Measurements from ENCODE around the gene CSPG4. TPM values are rescaled to one million over a fixed set of nuclear protein-coding genes. Genes with fewer than 3 reads are reported as not detected.
A peak's percentile ranks its signal among the peaks of the same experiment; 100 is the strongest.

CSPG4 gene
- total and polyA plus RNA-seq, 10 of the 15 experiments (the other 5 are each of a cell fraction or from before 2014, with no cell fraction given) = 0.02 to 2.2 (median 0.76) TPM

- TF ChIP-seq PKNOX1 (IDR thresholded peaks at IDR 0.05) (no peak), E2F4 (IDR thresholded peaks at IDR 0.05; ENCODE audit: low read depth, low read length) (peak; percentile 35; the same call in 1 of the 2 replicates), KAT2A (conservative IDR thresholded peaks at IDR 0.05; ENCODE audit: control insufficient read depth, low read depth, low read length) (no peak), SREBF2 (IDR thresholded peaks at IDR 0.05; ENCODE audit: low read length) (no peak), E4F1 (IDR thresholded peaks at IDR 0.05; ENCODE audit: borderline replicate concordance, partially characterized antibody) (no peak), HDAC6 (IDR thresholded peaks at IDR 0.05; ENCODE audit: unreplicated experiment) (no peak), RAD51 (IDR thresholded peaks at IDR 0.05) (peak; percentile 72), CBX3 (IDR thresholded peaks at IDR 0.05; ENCODE audit: borderline replicate concordance, low read depth) (no peak), YBX1 (IDR thresholded peaks at IDR 0.05) (no peak), NR2C2 (IDR thresholded peaks at IDR 0.05; ENCODE audit: borderline replicate concordance, control insufficient read depth, insufficient read length, low read depth) (no peak), SRF (IDR thresholded peaks at IDR 0.05; ENCODE audit: low read depth in 2 of 2, low read length in 2 of 2) (no peak), POLR2A (IDR thresholded peaks at IDR 0.05; ENCODE audit: low read depth, low read length) (peak; percentile 54; the same call in 1 of the 2 replicates), MLLT1 (IDR thresholded peaks at IDR 0.05) (no peak; the same call in 1 of the 2 replicates), GATAD2B (conservative IDR thresholded peaks at IDR 0.05; ENCODE audit: low read depth) (0 out of 2 replicates have a peak, but pooled peaks have one; percentile 17), TARDBP (IDR thresholded peaks at IDR 0.05; ENCODE audit: borderline replicate concordance) (no peak), TCF12 (IDR thresholded peaks at IDR 0.05; ENCODE audit: low read depth, low read length) (no peak), BHLHE40 (IDR thresholded peaks at IDR 0.05; ENCODE audit: borderline replicate concordance in 1 of 2, low read depth in 2 of 2, low read length in 1 of 2) (peak in 1 of 2 experiments; percentile 87; a peak in 2 of 4 replicates)
- TF ChIP-seq, protein P1, sequence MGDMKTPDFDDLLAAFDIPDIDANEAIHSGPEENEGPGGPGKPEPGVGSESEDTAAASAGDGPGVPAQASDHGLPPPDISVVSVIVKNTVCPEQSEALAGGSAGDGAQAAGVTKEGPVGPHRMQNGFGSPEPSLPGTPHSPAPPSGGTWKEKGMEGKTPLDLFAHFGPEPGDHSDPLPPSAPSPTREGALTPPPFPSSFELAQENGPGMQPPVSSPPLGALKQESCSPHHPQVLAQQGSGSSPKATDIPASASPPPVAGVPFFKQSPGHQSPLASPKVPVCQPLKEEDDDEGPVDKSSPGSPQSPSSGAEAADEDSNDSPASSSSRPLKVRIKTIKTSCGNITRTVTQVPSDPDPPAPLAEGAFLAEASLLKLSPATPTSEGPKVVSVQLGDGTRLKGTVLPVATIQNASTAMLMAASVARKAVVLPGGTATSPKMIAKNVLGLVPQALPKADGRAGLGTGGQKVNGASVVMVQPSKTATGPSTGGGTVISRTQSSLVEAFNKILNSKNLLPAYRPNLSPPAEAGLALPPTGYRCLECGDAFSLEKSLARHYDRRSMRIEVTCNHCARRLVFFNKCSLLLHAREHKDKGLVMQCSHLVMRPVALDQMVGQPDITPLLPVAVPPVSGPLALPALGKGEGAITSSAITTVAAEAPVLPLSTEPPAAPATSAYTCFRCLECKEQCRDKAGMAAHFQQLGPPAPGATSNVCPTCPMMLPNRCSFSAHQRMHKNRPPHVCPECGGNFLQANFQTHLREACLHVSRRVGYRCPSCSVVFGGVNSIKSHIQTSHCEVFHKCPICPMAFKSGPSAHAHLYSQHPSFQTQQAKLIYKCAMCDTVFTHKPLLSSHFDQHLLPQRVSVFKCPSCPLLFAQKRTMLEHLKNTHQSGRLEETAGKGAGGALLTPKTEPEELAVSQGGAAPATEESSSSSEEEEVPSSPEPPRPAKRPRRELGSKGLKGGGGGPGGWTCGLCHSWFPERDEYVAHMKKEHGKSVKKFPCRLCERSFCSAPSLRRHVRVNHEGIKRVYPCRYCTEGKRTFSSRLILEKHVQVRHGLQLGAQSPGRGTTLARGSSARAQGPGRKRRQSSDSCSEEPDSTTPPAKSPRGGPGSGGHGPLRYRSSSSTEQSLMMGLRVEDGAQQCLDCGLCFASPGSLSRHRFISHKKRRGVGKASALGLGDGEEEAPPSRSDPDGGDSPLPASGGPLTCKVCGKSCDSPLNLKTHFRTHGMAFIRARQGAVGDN (IDR thresholded peaks at IDR 0.05) = peak; percentile 32; the same call in 1 of the 2 replicates
- TF ChIP-seq, protein P2, sequence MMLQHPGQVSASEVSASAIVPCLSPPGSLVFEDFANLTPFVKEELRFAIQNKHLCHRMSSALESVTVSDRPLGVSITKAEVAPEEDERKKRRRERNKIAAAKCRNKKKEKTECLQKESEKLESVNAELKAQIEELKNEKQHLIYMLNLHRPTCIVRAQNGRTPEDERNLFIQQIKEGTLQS (IDR thresholded peaks at IDR 0.05; ENCODE audit: borderline replicate concordance, extremely low read depth, low read depth, low read length) = no peak
Observed at GRCh38 chr15:75738647-75739325, 26.1 kb upstream of the CSPG4 start (continued).
